ENCODE measurements around the gene RPLP1. TPM values are rescaled to one million over a fixed set of nuclear protein-coding genes. Genes with fewer than 3 reads are reported as not detected.

The RPLP1 gene
- total RNA-seq, 4 donors from 2014 or later = 623 to 1,424 (median 1,017) TPM

GRCh38 chr15:69415381-69415780 is 37.2 kb upstream of the RPLP1 start:
- Histone ChIP-seq H3K27me3 (no peaks in the 10 kb centered on the region), H3K4me1 (peaks cover 12% of the 10 kb centered on the region), H3K9me3 (no peaks in the 10 kb centered on the region), H3K27ac (no peak overlapping the region), H3K4me3 (peak overlapping the region; percentile 90), H3K36me3 (no peaks in the 10 kb centered on the region)
- TF ChIP-seq, protein P1, sequence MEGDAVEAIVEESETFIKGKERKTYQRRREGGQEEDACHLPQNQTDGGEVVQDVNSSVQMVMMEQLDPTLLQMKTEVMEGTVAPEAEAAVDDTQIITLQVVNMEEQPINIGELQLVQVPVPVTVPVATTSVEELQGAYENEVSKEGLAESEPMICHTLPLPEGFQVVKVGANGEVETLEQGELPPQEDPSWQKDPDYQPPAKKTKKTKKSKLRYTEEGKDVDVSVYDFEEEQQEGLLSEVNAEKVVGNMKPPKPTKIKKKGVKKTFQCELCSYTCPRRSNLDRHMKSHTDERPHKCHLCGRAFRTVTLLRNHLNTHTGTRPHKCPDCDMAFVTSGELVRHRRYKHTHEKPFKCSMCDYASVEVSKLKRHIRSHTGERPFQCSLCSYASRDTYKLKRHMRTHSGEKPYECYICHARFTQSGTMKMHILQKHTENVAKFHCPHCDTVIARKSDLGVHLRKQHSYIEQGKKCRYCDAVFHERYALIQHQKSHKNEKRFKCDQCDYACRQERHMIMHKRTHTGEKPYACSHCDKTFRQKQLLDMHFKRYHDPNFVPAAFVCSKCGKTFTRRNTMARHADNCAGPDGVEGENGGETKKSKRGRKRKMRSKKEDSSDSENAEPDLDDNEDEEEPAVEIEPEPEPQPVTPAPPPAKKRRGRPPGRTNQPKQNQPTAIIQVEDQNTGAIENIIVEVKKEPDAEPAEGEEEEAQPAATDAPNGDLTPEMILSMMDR (IDR thresholded peaks at IDR 0.05) = no peak
- TF ChIP-seq POLR2AphosphoS5 (IDR thresholded peaks at IDR 0.05) (no peak), POLR2A (IDR thresholded peaks at IDR 0.05) (no peak), EP300 (IDR thresholded peaks at IDR 0.05) (no peak)
- WGBS = 81% methylated on average over 3 of the region's 3 CpGs
- no peak for DNase-seq (ENCODE audit: low spot score in 2 of 2)

- no peak for DNase-seq (ENCODE audit: low spot score in 2 of 2)
- peaks cover 12% of the 10 kb centered on the region for H3K4me1 ChIP-seq
- H3K36me3 ChIP-seq = no peaks in the 10 kb centered on the region
- no peaks in the 10 kb centered on the region for H3K27me3 ChIP-seq
- no peak overlapping the region for H3K4me3 ChIP-seq
- TF ChIP-seq POLR2AphosphoS5 (IDR thresholded peaks at IDR 0.05) (no peak), POLR2A (IDR thresholded peaks at IDR 0.05) (no peak), EP300 (IDR thresholded peaks at IDR 0.05) (no peak)
- TF ChIP-seq, protein P1 (IDR thresholded peaks at IDR 0.05) = no peak
- H3K27ac ChIP-seq = no peak overlapping the region
- H3K9me3 ChIP-seq = no peaks in the 10 kb centered on the region
Measured at GRCh38 chr15:69417581-69417980, 35.0 kb upstream of the RPLP1 start.

- no peak for DNase-seq (ENCODE audit: low spot score in 2 of 2)
- no peak overlapping the region for H3K4me3 ChIP-seq
- no peaks in the 10 kb centered on the region for H3K4me1 ChIP-seq
- no peak for TF ChIP-seq POLR2A (IDR thresholded peaks at IDR 0.05)
- TF ChIP-seq EP300 (IDR thresholded peaks at IDR 0.05) = no peak
- no peak overlapping the region for H3K27ac ChIP-seq
- H3K36me3 ChIP-seq = no peaks in the 10 kb centered on the region
- H3K27me3 ChIP-seq = no peaks in the 10 kb centered on the region
- H3K9me3 ChIP-seq = no peaks in the 10 kb centered on the region
Measured at GRCh38 chr15:69421498-69421897, 31.1 kb upstream of the RPLP1 start.

- Histone ChIP-seq H3K27ac (no peak overlapping the region), H3K36me3 (no peaks in the 10 kb centered on the region), H3K27me3 (no peaks in the 10 kb centered on the region), H3K9me3 (no peaks in the 10 kb centered on the region), H3K4me3 (no peak overlapping the region), H3K4me1 (no peaks in the 10 kb centered on the region)
- 47% methylated on average over 4 of the region's 4 CpGs for WGBS
- TF ChIP-seq EP300 (IDR thresholded peaks at IDR 0.05) = no peak
- TF ChIP-seq POLR2AphosphoS5 (IDR thresholded peaks at IDR 0.05) = no peak
- TF ChIP-seq POLR2A (IDR thresholded peaks at IDR 0.05) = no peak
- TF ChIP-seq, protein P1 (IDR thresholded peaks at IDR 0.05) = no peak
- DNase-seq (ENCODE audit: low spot score in 2 of 2) = no peak
Measured at GRCh38 chr15:69422336-69422895, 30.2 kb upstream of the RPLP1 start.

DNA sequence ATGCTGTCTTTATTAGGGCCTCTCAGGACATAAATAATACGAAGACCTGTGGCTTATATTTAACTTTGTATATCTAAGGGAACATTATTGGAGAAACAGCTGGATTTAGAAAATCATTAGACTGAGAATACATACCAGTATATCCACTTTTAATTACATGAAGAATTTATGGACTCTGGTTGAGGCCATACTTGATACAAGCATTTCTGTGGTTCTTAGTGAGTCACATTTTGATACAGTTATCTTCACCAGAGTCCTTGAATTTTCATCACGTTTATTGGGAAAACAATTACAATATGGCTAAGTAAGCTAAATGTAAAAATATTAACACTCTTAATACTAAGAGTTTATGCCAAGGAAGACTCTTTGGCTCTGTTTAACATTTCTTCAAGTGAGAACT is 28.6 kb upstream of the RPLP1 start:
- no peaks in the 10 kb centered on the region for H3K9me3 ChIP-seq
- H3K36me3 ChIP-seq = no peaks in the 10 kb centered on the region
- no peaks in the 10 kb centered on the region for H3K4me1 ChIP-seq
- DNase-seq (ENCODE audit: low spot score in 2 of 2) = no peak
- no peak overlapping the region for H3K27ac ChIP-seq
- no peaks in the 10 kb centered on the region for H3K27me3 ChIP-seq
- no peak overlapping the region for H3K4me3 ChIP-seq
- 93% methylated on average over 2 of the region's 2 CpGs for WGBS
- TF ChIP-seq POLR2A (IDR thresholded peaks at IDR 0.05) (no peak), EP300 (IDR thresholded peaks at IDR 0.05) (no peak), POLR2AphosphoS5 (IDR thresholded peaks at IDR 0.05) (no peak)
- TF ChIP-seq, protein P1 (IDR thresholded peaks at IDR 0.05) = no peak
